ENCODE measurements around the gene ETFRF1.

GRCh38 chr12:25202137-25202536 lies 7.1 kb downstream of the ETFRF1 start:
- TF ChIP-seq EP300 (IDR thresholded peaks at IDR 0.05): no peak
- TF ChIP-seq CTCF (IDR thresholded peaks at IDR 0.05): no peak

Data from sigmoid colon (tissue), 4 donors.